Stomach (tissue), 4 donors: Measurements from ENCODE around the gene SERPINI1.

Experiments
- EP300 ChIP-seq: sonication (generic); formaldehyde crosslinking; IDR thresholded peaks from one replicate; pipeline ENCODE4 v1.6.1; 2017; ENCODE audit warnings: antibody characterized with exemption
- POLR2A ChIP-seq, 4 donors: fragments of 450-650 bp; IDR thresholded peaks; one replicate each; pipeline ENCODE4 v1.6.1; 2016; ENCODE audit warnings: antibody characterized with exemption in 4 of 4, control low read depth in 2 of 4, mild to moderate bottlenecking in 1 of 4, moderate library complexity in 1 of 4
- POLR2AphosphoS5 ChIP-seq, 3 donors: sonication (generic); formaldehyde crosslinking; IDR thresholded peaks; one replicate each; pipeline ENCODE4 v1.6.1; 2016; ENCODE audit warnings: antibody characterized with exemption in 3 of 3
- TF ChIP-seq, protein P1 (sequence below), 7 experiments: fragments of 450-650 bp in 4 of 7; fragments of 200-600 bp in 3 of 7; sonication (generic) in 3 of 7; IDR thresholded peaks; one replicate each; pipeline ENCODE4 v1.5.1; 2016 to 2019; ENCODE audit warnings: antibody characterized with exemption in 7 of 7, control low read depth in 2 of 7, mild to moderate bottlenecking in 1 of 7

DNA sequence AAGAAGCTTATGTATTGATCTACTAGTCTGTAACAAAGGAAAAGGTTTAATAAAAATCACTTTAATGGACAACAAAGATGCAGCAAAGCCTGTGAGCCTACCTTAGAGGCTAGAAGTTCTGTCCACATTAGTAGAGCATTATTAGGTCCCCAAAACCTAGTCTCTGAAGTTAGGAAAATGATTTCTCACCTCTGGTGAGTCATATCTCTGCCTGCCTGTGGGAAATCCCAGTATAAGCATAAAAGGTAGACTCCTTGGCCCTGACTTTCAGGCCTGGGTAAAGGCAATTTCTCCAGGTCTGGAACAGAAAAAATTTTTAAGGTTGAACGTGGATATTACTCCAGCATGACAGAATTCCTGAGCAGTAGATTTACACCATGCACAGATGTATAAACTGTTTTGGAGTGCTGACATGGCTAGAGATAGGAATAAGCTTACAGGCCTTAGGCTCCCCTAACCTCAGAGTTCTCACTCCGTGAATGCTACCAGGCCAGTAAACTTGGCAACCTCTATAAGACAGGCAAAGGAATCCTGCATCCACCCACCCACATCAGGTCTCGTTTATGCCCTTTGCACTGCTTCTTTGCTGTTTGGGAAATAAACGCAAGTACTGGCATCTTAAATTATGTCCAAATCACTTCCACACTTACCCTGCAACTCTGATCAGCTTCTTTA, 104.1 kb downstream of the SERPINI1 start:
- TF ChIP-seq, protein P1, sequence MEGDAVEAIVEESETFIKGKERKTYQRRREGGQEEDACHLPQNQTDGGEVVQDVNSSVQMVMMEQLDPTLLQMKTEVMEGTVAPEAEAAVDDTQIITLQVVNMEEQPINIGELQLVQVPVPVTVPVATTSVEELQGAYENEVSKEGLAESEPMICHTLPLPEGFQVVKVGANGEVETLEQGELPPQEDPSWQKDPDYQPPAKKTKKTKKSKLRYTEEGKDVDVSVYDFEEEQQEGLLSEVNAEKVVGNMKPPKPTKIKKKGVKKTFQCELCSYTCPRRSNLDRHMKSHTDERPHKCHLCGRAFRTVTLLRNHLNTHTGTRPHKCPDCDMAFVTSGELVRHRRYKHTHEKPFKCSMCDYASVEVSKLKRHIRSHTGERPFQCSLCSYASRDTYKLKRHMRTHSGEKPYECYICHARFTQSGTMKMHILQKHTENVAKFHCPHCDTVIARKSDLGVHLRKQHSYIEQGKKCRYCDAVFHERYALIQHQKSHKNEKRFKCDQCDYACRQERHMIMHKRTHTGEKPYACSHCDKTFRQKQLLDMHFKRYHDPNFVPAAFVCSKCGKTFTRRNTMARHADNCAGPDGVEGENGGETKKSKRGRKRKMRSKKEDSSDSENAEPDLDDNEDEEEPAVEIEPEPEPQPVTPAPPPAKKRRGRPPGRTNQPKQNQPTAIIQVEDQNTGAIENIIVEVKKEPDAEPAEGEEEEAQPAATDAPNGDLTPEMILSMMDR (IDR thresholded peaks at IDR 0.05) = no peak
- no peak for TF ChIP-seq EP300
- TF ChIP-seq POLR2A (IDR thresholded peaks at IDR 0.05) = no peak
- no peak for TF ChIP-seq POLR2AphosphoS5 (IDR thresholded peaks at IDR 0.05)
